Right ventricle myocardium inferior (tissue), 1 donor: ENCODE measurements around the gene CACNG6. TPM values are rescaled to one million over a fixed set of nuclear protein-coding genes. Genes with fewer than 3 reads are reported as not detected.

Source experiments
- ATAC-seq: fragments of 200-7000 bp; cut with Tn5 transposase; one replicate; pipeline ENCODE4 v1.9.1; 2020; ENCODE audit warnings: mild to moderate bottlenecking, moderate library complexity
- DNase-seq: peaks from one replicate; pipeline ENCODE4 v3.0.0; 2021; ENCODE audit errors: missing footprints
- intact Hi-C: fragments of 100-400 bp; cut with DNase I; formaldehyde crosslinking; loops from one replicate; pipeline ENCODE4 v1.11.0; 2022
- total RNA-seq: library from RNA; stranded (reverse); fragmentation: NEBNext Ultra II Directional; extraction: Animal tissue kit (Norgen Biotek cat#: 25700); gene quantifications from one replicate; pipeline ENCODE4 v1.2.1, GENCODE V29; 2021
- donor health status: DM: no; HTN: yes; CAD: no; lungs with severe emphysema.

CACNG6 gene
- total RNA-seq, 1 donor from 2014 or later: not detected

DNA sequence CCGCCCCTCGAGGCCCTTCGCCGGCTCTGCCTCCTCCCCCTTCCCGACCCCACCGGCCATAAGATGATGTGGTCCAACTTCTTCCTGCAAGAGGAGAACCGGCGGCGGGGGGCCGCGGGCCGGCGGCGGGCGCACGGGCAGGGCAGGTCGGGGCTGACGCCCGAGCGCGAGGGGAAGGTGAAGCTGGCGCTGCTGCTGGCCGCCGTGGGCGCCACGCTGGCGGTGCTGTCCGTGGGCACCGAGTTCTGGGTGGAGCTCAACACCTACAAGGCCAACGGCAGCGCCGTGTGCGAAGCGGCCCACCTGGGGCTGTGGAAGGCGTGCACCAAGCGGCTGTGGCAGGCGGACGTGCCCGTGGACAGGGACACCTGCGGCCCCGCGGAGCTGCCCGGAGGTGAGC is 1.4 kb downstream of the CACNG6 start:
- no peak for ATAC-seq
- no peak for DNase-seq
- intact Hi-C loops: no loop called here

DNA sequence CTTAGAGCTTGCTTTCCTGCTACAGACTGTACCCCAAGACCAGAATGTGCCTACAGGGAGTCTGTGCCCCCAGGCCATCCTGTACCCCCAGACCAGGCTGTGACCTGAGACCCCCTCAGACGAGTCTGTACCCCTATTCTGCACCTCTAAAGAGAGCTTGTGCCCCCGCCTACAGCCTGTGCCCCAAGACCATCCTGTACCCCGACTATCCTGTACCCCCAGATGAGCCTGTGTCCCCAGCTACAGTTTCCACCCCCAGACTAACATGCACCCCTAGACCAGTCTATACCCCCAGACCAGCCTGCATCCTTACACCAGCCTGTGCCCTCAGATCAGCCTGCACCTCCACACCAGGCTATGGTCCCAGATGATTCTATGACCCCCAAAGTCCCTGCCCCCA is 2.0 kb downstream of the CACNG6 start:
- intact Hi-C loops: no loop called here
- DNase-seq: no peak
- ATAC-seq: no peak

DNA sequence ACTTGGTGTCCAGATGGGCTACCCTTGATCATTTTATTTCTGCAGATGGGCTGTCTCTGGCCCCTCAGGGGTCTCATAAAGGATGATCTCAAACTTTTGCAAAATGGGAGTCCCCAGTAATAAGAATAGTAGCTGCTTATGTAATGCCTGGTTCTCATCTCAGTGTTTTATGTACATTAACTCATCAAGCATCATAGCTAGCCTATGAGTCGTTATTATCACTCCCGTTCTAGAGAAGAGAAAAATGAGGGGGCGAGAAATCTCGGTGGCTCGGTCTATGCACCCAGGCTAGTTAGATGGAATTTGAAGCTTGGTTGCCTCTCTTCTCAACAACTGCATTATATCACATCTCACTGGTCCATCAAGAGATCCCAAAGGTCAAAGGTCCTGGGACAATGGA is 3.4 kb downstream of the CACNG6 start:
- intact Hi-C loops: no loop called here
- DNase-seq (no peak), ATAC-seq (no peak)

DNA sequence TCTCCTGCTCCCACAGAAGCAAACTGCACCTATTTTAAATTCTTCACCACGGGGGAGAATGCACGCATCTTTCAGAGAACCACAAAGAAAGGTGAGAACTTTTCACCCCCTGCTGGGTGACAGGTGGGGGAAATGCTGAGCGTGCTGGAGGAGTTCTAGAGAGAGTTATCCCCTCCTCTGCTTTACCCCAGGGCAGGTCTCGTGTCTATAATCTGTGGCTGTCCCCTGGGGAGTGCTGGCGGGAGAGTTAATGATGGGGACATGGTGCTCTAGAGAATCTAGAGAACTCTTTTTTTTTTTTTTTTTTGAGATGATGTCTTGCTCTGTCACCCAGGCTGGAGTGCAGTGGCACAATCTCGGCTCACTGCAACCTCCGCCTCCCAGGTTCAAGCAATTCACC is 6.8 kb downstream of the CACNG6 start:
- ATAC-seq: no peak
- intact Hi-C loops: no loop called here
- no peak for DNase-seq

DNA sequence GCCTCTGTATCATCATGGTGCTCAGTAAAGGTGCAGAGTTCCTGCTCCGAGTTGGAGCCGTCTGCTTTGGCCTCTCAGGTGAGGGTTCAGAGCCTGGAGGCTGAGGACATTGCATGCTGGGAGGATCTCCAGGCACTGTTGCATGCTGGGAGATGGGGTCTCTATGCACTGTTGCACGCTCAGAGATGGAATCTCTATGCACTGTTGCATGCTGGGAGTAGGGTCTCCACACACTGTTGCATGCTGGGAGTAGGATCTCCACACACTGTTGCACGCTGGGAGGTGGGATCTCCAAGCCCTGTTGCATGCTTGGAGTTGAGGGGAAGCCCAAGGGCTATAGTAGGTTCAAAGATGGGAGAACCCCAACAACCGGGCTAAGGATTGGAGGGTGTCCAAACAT is 8.3 kb downstream of the CACNG6 start:
- DNase-seq (no peak), ATAC-seq (no peak)
- intact Hi-C loops: no loop called here

DNA sequence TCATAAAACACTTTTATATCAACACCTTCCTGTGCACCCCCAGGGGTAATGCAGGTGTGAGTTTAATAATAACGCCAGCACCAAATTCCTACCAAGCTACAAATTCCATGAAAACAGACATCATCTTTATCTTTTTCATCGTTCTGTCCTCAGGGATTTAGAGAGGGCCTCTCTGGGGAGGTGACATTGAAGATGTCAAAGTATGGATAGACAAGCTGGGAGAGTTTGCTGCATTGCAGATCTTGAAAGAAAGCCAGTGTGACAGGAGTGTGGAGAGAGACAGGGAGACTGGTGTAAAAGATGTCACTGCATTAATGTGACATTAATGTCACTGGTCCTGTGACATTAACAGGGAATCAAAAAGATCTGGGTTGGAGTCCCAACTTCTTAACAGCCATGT is 10.1 kb downstream of the CACNG6 start:
- DNase-seq: no peak
- intact Hi-C loops: no loop called here
- ATAC-seq: no peak

DNA sequence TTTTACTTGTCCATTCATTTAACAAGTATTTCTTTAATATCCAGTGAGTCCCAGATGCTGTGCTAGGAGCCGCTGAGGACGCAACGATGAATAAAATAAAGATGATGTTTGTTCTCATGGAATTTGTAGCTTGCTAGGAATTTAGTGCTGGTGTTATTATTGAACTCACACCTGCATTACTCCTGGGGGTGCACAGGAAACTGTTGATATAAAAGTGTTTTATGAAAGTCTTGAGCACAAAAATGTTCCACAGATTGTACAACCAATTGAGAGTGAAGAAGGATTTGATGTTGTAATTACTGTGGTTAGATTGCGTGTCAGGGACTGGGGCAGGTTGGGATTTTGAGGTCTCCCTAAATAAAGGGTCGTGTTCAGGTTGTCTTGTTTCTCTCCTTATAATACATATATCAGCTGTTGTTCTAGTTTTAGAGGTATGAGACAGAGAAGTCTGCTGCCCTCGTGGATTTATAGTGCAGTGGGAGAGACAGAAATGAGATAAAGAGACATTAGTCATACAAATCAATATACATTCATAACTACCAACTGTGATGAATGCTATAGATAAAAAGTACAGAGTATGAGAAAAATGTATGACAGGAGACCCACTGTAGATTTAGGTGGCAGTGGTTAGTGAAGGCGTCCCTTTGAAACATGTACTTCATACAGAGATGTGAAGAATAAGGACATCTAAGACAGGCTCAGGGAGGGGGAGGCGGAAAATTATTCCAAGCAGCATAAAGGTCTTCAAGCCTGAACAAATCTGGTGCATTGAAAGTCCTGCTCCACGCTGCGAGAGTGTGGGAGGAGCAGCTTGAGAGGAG is 11.3 kb downstream of the CACNG6 start:
- ATAC-seq (no peak), DNase-seq (no peak)
- intact Hi-C loops: no loop called here

DNA sequence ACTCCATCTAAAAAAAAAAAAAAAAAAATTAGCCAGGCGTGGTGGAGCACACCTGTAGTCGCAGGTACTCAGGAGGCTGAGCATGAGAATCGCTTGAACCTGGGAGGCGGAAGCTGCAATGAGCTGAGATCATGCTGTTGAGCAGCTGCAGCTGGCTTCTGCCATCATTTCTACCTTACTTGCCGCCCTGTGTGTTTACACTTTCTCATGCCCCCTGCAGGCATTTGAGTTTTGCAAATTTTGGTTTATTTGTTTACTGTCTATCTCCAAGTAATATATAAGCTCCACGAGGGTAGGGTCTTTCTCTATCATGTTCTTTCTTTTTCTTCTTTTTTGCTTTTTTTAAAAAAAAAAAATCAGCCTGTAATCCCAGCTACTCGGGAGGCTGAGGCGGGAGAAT is 18.0 kb downstream of the CACNG6 start:
- DNase-seq (no peak), ATAC-seq (no peak)
- intact Hi-C loops: no loop called here

DNA sequence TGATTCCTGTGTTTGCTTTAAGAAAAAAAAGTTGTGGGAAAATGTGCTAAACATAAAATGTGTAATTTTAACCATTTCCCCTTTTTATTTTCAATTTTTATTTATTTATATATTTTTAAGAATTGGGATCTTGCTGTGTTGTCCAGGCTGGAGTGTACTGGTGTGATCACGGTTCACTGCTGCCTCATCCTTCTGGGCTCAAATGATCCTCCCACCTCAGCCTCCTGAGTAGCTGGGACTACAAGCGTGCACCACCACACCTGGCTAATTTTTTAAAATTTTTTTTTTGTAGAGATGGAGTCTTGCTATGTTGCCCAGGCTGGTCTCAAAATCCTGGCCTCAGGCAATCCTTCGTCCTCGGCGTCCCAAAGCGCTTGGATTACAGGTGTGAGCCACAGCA is 19.0 kb downstream of the CACNG6 start:
- ATAC-seq (no peak), DNase-seq (no peak)
- intact Hi-C loops: no loop called here

DNA sequence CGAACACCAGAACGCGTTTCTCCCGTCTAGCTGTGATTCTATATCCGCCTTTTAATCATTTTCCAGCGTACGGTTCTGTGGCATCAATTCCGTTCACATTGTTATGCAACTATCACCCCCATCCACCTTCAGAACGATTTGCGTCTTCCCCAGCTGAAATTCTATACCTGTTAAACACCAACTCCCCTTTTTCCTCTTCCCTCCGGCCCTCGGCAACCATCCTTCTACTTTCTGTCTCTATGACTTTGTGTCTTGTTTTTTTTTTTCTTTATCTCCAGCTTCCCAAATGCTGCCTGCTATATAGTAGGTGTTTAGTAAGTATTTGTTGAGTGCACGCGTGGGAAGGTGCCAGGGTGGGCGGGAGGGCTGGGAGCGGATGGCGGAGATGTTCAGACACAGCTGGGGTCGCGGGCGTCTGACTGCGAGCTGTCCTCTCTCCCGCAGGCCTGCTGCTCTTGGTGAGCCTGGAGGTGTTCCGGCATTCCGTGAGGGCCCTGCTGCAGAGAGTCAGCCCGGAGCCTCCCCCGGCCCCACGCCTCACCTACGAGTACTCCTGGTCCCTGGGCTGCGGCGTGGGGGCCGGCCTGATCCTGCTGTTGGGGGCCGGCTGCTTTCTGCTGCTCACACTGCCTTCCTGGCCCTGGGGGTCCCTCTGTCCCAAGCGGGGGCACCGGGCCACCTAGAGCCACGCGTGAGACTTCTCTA is 20.2 kb downstream of the CACNG6 start:
- no peak for ATAC-seq
- intact Hi-C loops: no loop called here

DNA sequence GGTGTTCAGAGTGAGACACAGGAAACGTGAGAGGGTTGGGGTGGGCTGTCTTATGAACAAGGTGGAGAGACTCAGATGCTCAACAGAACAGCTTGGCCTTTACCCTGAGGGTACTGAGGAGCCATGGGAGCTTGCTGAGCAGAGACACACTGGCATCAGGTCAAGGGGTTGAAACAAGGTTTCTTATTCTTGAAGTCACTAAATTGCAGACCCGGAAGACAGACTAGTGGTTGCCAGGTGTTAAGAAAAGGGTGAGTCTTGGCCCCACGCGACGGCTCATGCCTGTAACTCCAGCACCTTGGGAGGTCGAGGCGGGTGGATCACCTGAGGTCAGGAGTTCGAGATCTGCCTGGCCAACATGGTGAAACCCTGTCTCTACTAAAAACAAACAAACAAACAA is 22.4 kb downstream of the CACNG6 start:
- no peak for ATAC-seq
- intact Hi-C loops: no loop called here

More for the DNA sequence above, 20.2 kb downstream of the CACNG6 start:
- DNase-seq: no peak

DNA sequence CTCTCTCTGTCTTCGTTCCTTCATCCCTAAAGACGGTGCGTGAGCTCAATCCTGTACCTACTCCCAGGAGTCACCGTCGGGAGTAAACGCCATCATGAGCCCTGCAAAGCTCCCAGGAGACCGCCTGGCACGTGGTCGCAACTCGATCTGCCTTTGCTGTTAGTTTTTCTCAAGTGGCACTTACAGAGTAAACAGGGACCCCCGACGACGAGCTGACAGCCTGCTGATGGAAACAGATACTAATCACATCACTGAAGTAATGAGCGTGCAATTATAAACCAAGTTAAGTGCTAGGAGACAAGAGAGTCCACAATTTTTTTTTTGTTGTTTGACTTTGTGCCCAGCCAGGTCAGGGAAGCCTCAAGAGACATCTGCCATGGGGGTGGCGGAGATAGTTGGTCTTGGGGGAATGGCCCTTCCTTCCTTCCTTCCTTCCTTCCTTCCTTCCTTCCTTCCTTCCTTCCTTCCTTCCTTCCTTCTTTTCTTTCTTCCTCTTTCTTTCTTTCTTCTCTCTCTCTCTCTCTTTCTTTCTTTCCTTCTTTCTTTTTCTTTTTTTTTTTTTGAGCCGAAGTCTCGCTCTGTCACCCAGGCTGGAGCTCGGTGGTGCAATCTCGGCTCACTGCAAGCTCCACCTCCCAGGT is 23.6 kb downstream of the CACNG6 start:
- DNase-seq: no peak
- ATAC-seq: no peak
- intact Hi-C loops: no loop called here

More for the DNA sequence above, 22.4 kb downstream of the CACNG6 start:
- no peak for DNase-seq

DNA sequence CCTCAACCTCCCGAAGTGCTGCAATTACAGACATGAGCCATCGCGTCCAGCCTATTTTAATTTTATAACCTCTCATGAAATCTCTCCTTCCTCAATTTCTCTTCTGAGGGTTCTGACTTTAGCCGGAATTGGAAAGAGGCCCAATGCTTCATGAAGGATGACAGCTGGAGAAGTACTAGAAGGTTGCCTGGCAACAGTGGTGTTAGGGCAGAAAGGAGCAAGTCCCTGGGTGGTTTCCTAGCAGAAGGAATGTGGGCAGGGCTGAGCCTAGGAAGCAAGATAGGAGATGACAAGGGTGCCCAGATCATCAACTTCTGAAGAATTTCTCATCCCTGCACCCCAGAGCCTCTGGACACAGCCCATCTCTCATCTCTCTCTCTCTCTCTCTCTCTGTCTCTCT is 25.8 kb downstream of the CACNG6 start:
- intact Hi-C loops: no loop called here
- no peak for DNase-seq

DNA sequence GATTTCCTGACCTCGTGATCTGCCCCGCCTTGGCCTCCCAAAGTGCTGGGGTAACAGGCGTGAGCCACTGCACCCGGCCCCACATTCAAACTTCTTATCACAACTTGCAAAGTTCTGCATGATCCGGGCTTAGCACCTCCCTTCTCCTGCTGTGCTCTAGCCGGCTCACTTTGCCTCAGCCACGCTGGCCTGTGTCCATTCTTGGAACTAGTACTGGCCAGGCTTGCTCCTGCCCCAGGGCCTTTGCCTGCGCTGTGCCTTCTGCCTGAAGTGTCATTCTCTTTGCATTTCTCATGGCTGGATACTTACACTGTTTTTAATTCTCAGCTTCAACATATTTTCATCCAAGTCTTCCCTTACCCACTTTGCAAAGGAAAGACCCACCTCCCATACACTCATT is 29.9 kb downstream of the CACNG6 start:
- ATAC-seq: no peak
- no peak for DNase-seq
- intact Hi-C loops: loop anchor here (5.0 to 10.0 kb wide), 2 partner anchors 114 to 217 kb away; partner anchors contain the start of gene CACNG7

More for the DNA sequence above, 25.8 kb downstream of the CACNG6 start:
- ATAC-seq: no peak

DNA sequence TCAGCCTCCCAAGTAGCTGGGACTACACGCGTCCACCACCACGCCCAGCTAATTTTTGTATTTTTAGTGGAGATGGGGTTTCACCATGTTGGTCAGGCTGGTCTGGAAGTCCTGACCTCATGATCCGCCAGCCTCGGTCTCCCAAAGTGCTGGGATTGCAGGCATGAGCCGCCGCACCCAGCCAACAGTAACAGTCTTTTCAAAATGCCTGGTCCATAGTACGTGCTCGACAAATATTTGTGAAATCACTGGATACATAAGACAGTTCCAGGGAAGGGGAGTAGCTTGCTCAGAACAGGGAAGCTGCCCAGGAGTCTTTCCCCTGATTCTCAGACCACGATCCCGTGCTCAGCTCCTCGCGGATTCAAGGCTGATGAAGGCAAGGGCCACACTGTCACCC is 30.5 kb downstream of the CACNG6 start:
- DNase-seq: no peak
- intact Hi-C loops: loop anchor here (5.0 to 10.0 kb wide), 2 partner anchors 115 to 217 kb away; partner anchors contain the start of gene CACNG7
- no peak for ATAC-seq

DNA sequence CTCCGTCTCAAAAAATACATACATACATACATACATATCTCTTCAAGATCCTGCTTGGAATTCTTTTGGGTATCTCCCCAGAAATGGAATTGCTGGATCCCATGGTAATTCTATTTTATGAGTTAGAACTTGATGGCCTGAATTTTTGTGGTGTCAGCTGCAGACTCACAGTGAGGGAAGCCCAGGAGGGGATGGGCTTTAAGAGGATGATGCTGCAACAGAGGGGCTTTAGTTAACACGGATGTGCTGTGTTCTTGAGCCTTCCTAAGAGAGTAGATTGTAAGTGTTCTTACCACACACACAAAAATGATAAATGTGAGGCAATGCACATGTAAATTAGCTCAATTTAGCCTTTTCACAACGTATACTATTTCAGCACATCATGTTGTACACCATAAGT is 31.8 kb downstream of the CACNG6 start:
- ATAC-seq: no peak
- DNase-seq: no peak
- intact Hi-C loops: loop anchor here (5.0 to 10.0 kb wide), 2 partner anchors 116 to 218 kb away; partner anchors contain the start of gene CACNG7

DNA sequence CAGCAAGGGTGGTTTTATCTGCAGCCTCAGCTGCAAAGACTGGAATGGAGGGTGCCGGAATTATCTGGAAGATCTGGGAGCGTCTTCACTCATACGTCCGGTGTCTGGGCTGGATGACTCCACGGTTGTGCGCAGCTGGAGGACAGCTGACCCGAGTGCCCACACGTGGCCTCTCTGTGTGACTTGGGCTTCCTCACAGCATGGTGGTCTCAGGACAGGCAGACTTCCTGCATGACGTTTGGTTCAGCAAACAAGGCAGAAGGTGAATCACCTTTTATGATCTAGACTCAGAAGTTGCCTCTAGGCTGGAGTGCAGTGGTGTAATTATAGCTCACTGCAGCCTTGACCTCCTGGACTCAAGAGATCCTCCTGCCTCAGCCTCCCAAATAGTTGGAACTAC is 33.2 kb downstream of the CACNG6 start:
- DNase-seq (no peak), ATAC-seq (no peak)
- intact Hi-C loops: loop anchor here (1.0 to 10.0 kb wide), 3 partner anchors 117 to 220 kb away; partner anchors contain the start of gene CACNG7

DNA sequence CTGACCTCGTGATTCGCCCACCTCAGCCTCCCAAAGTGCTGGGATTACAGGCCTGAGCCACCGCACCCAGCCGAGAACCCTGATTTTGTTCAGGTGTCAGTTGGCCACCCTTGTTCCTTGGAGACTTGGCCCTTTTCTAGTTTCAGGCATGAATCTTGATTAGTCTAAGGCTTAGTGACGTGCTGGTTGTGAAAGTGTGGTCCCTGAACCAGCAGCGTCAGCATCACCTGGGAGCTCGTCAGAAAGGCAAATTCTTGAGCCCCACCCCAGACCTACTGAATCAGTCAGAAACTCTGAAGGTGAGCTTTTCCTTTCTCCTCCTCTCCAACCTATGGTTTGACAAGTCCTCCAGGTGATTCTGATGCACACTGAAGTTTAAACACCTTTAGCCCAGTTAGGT is 35.2 kb downstream of the CACNG6 start:
- intact Hi-C loops: loop anchor here (10.0 kb wide), 1 partner anchor 222 kb away; no protein-coding TSS in a partner anchor
- no peak for DNase-seq
- ATAC-seq: no peak

DNA sequence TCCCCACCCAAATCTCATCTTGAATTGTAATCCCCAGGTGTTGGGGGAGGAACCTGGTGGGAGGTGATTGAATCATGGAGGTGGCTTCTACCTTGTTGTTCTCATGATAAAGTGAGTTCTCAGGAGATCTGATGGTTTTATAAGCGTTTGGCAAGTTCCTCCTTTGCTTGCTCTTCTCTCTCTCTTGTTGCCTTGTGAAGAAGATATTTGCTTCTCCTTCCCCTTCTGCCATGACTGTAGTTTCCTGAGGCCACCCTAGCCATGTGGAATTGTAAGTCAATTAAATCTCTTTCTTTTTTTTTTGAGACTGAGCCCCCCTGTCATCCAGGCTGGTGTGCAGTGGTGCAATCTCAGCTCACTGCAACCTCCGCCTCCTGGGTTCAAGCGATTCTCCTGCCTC is 37.9 kb downstream of the CACNG6 start:
- intact Hi-C loops: loop anchor here (10.0 kb wide), 1 partner anchor 224 kb away; no protein-coding TSS in a partner anchor
- no peak for DNase-seq
- no peak for ATAC-seq
